Bronchial epithelial cell (primary cell): ENCODE data around the gene SNX7. TPM values are rescaled to one million over a fixed set of nuclear protein-coding genes. Genes with fewer than 3 reads are reported as not detected.

Source experiments
- DNase-seq: peaks from one replicate; pipeline ENCODE4 v3.0.0-alpha.2; 2010; ENCODE audit warnings: low read depth
- FAIRE-seq: peaks from 2 replicates; lab custom pipeline; 2011; peaks lifted over from hg19 to GRCh38; lab: Jason Lieb, UNC
- H3K27me3 ChIP-seq: 2 replicates; pipeline ENCODE4 v1.5.1; 2011; ENCODE audit warnings: low read length; ENCODE audit not compliant: control insufficient read depth, insufficient read depth
- H3K36me3 ChIP-seq: 2 replicates; pipeline ENCODE4 v1.5.1; 2011; ENCODE audit warnings: low read length; ENCODE audit not compliant: control insufficient read depth, insufficient read depth
- H3K4me3 ChIP-seq: 2 replicates; pipeline ENCODE4 v1.5.1; 2011; ENCODE audit warnings: mild to moderate bottlenecking, low read depth, low read length, control low read depth
- CTCF ChIP-seq: IDR thresholded peaks from 2 replicates; pipeline ENCODE4 v1.5.1; 2011; ENCODE audit warnings: mild to moderate bottlenecking, moderate library complexity, low read length, control low read depth, inconsistent platforms; ENCODE audit not compliant: insufficient read depth, severe bottlenecking
- total RNA-seq: library from RNA; depleted of rRNA; stranded (reverse); fragments of >200 nt; gene quantifications from 2 replicates; pipeline ENCODE4 v1.2.1, GENCODE V29; 2014

SNX7 gene
- total RNA-seq, 1 donor from 2014 or later = 19.0 TPM

GRCh38 chr1:98653123-98653522 is 8.4 kb upstream of the SNX7 start:
- DNase-seq (peak; percentile 37), FAIRE-seq (no peak)
- no peak for TF ChIP-seq CTCF
- Histone ChIP-seq H3K4me3 (no peak overlapping the region), H3K27me3 (no peaks in the 10 kb centered on the region), H3K36me3 (no peaks in the 10 kb centered on the region)

- DNase-seq (no peak), FAIRE-seq (no peak)
- Histone ChIP-seq H3K4me3 (no peak overlapping the region), H3K27me3 (no peaks in the 10 kb centered on the region), H3K36me3 (no peaks in the 10 kb centered on the region)
- TF ChIP-seq CTCF = no peak
Measured at GRCh38 chr1:98659879-98660278, 1.6 kb upstream of the SNX7 start.

- peak overlapping the region; percentile 74 for H3K4me3 ChIP-seq
- FAIRE-seq (no peak), DNase-seq (peak; percentile 7)
- no peaks in the 10 kb centered on the region for H3K27me3 ChIP-seq
- H3K36me3 ChIP-seq = no peaks in the 10 kb centered on the region
- TF ChIP-seq CTCF = no peak
Measured at GRCh38 chr1:98660940-98661543, 479 bp upstream of the SNX7 start.

- H3K27me3 ChIP-seq = no peaks in the 10 kb centered on the region
- H3K36me3 ChIP-seq = no peaks in the 10 kb centered on the region
- FAIRE-seq = no peak
- peak overlapping the region; percentile 74 for H3K4me3 ChIP-seq
- no peak for TF ChIP-seq CTCF
- no peak for DNase-seq
Measured at GRCh38 chr1:98662356-98662670, 792 bp downstream of the SNX7 start.

- no peak for FAIRE-seq
- no peaks in the 10 kb centered on the region for H3K27me3 ChIP-seq
- DNase-seq = no peak
- no peak overlapping the region for H3K4me3 ChIP-seq
- H3K36me3 ChIP-seq = no peaks in the 10 kb centered on the region
- TF ChIP-seq CTCF = no peak
Measured at GRCh38 chr1:98668733-98669132, 7.2 kb downstream of the SNX7 start.
